Activated T-cell treated with anti-CD3 and anti-CD28 coated beads for 1 hour (primary cell): ENCODE data around the gene LAMC3.
"Not testable (repeated sequence)": the region's sequence is repeated elsewhere in the genome, so short reads cannot be mapped to it uniquely, and the experiment has no call there.

ENCODE experiments used
- DNase-seq: peaks from one replicate; pipeline ENCODE4 v3.0.0-alpha.2; 2020; ENCODE audit warnings: low read depth

LAMC3 gene

GRCh38 chr9:131028931-131029573, 20.1 kb downstream of the LAMC3 start:
- DNase-seq, result no peak

DNA sequence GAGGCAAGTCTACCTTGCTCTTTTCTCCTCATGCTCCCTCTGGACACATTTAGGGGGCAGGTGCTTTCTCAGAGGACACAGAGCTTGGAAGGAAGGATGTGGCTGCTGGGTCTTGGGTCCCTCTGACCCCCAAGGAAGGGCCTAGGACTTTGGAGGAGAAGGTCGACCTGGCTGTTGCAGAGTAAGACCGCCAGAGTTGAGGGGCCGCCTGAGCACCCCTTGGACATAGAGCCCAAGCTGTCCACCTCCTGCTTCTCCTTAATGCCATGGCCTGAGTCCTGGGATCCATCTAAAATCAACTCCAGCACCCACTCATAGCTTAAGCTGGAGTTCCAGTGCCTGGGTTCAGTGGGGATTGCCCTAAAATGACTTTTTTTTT, 20.6 kb downstream of the LAMC3 start:
- no peak for DNase-seq

DNA sequence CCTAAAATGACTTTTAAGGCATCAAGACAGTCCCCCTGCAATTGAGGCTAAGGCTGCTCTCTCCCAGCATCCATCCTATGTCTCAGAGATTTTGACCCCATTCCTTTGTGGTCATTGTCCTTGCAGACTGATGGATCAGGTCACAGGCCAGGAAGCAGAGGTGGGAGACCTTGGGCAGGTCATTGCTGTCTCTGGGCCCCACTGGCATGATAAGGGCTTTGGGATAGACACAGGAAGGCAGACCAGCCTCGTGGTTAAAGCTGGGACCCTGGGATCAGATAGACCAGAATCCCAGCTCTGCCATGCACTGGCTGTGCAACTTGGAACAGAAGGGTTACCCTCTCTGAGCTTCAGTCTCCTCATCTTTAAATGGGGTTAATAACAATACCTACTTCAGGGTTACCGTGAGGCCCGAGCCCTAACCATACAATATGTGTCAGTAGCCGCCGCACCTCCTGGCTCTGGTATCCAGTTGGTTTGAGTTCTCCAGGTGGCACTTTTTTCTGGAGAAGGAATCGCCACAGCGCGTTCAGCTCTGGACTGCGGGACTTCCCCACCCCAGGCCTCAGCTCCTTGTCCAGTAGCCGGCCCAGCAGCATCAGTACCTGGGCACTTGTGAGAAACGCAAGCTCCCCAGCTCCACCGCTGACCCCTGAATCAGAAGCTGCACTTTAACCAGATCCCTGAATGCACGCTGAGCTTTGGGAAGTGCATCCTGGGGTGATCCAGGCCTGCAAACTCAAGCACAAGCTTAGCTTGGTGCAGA, 21.4 kb downstream of the LAMC3 start:
- DNase-seq, result no peak

GRCh38 chr9:131031005-131031641, 22.1 kb downstream of the LAMC3 start:
- no peak for DNase-seq

- DNase-seq, result no peak
These were observed 22.6 kb downstream of the LAMC3 start for GRCh38 chr9:131031642-131032005.

DNA sequence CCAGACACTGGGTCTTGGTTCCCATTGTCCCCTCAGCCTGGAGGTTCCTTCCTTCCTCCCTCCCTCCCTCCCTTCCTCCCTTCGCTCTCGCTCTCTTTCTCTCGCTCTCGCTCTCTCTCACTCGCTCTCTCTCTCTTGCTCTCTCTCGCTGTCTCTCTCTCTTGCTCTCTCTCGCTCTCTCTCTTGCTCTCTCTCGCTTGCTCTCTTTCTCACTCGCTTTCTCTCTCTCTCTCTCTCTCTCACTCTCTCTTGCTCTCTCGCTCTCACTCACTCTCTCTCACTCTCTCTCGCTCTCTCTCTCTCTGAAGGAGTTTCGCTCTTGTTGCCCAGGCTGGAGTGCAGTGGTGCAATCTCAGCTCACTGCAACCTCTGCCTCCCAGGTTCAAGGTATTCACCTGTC, 23.4 kb downstream of the LAMC3 start:
- DNase-seq, result no peak

GRCh38 chr9:131033269-131034224, 24.6 kb downstream of the LAMC3 start:
- DNase-seq, result no peak

DNA sequence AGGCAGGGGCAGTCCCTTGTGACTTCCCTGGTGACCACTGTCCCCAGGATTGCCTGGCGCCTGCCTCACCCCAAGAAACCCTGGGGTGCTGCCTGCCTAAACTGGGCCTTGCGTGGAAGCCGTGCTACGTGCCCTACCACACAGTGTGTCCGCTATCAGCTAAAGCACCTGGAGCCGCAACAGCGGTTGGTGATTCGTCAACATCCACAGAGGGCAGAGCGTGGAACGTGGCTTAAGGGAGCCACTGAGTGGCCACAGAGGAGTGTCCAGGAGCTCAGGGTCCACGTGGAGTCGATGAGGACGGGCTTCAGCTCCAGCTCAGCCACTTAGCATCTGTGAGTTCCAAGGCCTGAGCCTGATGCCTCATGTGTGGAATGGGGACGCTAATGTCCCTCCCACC, 25.3 kb downstream of the LAMC3 start:
- no peak for DNase-seq

GRCh38 chr9:131034749-131035148, 25.8 kb downstream of the LAMC3 start:
- DNase-seq, result not testable (repeated sequence)

GRCh38 chr9:131035548-131035947, 26.6 kb downstream of the LAMC3 start:
- no peak for DNase-seq

DNA sequence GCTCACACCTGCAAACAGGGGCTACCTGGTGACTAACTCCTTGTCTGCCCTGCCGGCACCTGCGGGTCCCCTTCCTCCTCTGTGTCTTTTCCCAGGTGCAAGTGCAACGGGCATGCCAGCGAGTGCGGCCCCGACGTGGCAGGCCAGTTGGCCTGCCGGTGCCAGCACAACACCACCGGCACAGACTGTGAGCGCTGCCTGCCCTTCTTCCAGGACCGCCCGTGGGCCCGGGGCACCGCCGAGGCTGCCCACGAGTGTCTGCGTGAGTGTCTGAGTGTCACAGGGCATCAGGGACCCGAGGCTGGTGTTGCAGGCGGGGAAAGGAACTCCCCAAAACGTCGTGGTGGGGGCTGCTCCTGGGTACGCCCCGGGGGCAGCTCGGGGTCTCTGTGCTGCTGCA, 27.1 kb downstream of the LAMC3 start:
- no peak for DNase-seq

DNA sequence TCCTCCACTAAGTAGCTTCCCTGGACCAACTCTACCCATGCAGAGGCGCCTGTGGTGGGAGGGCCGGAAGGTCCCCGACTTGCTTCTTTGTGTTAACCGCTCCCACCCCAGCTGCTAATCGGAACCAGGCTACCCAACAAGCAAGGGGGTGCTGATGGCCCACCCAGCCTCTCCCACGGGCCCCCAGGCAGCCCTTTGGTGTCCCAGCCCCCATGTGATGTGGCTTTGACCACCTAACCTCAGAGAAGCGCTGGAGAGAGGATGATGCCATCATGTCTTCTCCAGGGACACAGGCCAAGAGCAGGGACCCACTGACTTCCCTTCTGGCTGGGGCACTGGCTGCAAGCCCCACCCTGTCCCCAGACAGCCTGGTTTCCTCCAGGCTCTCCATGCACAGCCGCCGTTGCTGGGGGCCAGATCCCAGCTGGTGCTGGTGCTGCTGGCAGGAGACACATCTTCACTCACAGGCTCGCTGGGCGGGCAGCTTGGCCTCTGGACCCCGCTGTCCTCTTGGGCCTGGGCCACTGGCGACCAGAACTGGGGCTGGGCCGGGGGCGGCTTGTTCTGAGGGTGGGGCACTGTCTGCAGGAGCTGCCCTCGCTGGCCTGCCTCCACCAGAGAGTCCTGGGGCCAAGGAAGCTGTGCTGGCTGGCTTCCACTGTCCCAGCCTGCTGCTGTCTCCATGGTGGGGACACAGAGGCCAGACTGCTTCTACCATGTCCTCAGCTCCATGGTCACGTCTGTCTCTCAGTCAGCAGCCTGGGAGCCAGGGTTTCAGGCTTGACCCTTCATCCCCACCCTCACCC, 27.8 kb downstream of the LAMC3 start:
- no peak for DNase-seq

DNA sequence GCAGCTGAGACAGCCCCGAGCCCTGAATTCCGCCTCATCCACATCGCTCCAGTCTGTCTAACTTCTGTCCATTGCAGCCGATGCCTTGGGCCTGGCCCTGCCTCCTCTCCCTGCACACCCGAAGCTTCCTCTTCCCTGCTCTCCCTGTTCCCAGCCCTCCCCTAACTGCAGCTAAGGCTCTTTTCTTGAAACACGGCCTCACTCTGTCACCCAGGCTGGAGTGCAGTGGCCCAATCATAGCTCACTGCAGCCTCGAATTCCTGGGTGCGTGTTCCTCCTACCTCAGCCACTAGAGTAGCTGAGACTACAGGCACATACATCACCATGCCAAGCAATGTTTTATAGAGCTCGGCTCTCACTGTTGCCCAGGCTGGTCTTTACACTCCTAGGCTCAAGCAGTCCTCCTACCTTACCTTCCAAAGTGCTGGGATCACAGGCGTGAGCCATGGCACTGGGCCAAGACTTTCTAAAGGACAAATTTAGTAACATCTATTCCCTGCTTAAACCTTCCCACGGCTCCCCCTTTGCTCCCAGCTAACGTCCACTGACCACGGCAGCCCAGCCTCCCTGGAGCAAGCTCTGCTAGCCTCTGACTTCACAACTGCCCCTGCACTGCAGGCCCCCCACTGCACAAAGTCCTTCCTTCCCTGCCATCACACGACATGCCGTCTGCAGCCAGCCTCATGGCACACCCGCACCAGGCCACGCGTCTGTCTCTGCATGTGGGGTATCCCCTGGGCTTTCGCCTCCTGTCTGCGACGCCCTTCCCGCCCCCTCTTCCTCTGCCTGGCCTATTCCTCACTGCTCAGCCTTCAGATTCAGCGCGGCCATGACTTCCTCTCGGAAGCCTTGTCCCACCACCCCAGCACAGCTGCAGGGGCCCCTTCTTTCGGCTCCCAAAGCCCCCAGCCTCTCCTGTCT, 28.6 kb downstream of the LAMC3 start:
- DNase-seq, result no peak

- DNase-seq, result no peak
These were observed 29.5 kb downstream of the LAMC3 start for GRCh38 chr9:131038256-131039128.

- DNase-seq, result no peak
These were observed 30.4 kb downstream of the LAMC3 start for GRCh38 chr9:131039129-131039954.

DNA sequence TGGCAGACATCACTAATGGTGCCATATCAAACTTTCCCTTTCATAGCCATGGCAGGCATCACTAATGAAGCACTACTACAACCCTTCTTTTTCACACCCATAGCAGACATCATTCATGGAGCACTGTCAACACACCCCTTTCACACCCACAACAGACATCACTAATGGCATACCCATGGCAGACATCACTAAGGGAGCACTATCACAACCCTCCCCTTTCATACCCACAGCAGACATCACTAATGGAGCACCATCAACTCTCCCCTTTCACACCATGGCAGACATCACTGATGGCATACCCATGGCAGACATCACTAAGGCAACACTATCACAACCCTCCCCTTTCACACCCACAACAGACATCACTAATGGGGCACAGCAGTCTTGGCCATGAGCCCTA, 33.7 kb downstream of the LAMC3 start:
- no peak for DNase-seq

GRCh38 chr9:131043087-131043486, 34.1 kb downstream of the LAMC3 start:
- no peak for DNase-seq

GRCh38 chr9:131043646-131044045, 34.7 kb downstream of the LAMC3 start:
- no peak for DNase-seq
